ENCODE measurements around the gene MEGF11. TPM values are rescaled to one million over a fixed set of nuclear protein-coding genes. Genes with fewer than 3 reads are reported as not detected.

Gene MEGF11
- total RNA-seq, 1 experiment from 2014 or later, result 0.76 TPM

DNA sequence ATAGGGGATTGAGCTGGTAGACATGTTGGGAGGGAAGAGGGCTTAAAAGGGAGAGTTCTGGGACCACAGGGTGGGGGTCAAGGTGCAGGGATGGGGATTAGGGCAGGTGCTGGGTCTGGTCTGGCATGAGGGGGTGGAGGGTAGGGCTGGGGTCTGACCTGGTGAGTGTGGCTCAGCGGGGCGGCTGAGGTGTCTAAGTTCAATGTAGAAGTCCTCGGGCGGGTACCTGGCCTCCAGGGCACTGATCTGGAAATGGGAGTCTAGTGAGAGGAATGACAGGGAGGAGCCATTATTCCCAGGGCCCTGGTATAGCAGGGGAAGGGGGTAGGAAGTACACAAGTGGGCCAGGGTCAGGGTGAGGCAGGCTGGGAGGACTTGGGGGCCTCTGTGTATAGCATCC, 344.7 kb downstream of the MEGF11 start:
- Histone ChIP-seq H3K27me3 (ENCODE audit: control insufficient read depth, insufficient read depth, low read length) (no peaks in the 10 kb centered on the region), H3K36me3 (replicated peaks; ENCODE audit: control insufficient read depth, insufficient read depth, low read length) (peaks cover 5% of the 10 kb centered on the region), H3K4me3 (ENCODE audit: insufficient read depth, low read depth, low read length) (no peak overlapping the region)
- DNase-seq, result peak; percentile 4

DNA sequence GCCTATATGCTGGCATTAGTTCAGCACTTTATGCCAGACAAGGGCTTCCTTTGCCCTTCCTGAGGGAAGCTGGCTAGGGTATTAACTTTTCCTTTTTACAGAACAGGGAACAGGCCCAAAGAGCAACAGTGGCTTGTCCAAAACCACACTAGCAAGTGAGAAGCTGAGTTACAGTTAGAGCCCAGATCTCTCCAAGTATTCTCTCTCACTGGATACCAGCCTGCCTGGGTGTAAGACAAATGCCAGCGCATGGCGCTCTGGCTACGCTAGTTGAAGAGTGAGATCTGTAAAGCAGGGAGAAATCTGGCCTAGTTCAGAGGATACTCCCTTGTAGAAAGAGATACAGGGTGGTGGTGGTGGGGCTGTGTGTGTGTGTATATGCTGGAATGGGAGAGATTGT, 345.9 kb downstream of the MEGF11 start:
- H3K36me3 ChIP-seq (replicated peaks; ENCODE audit: control insufficient read depth, insufficient read depth, low read length), result peaks cover 5% of the 10 kb centered on the region
- no peaks in the 10 kb centered on the region for H3K27me3 ChIP-seq (ENCODE audit: control insufficient read depth, insufficient read depth, low read length)
- no peak for DNase-seq
- no peak overlapping the region for H3K4me3 ChIP-seq (ENCODE audit: insufficient read depth, low read depth, low read length)

DNA sequence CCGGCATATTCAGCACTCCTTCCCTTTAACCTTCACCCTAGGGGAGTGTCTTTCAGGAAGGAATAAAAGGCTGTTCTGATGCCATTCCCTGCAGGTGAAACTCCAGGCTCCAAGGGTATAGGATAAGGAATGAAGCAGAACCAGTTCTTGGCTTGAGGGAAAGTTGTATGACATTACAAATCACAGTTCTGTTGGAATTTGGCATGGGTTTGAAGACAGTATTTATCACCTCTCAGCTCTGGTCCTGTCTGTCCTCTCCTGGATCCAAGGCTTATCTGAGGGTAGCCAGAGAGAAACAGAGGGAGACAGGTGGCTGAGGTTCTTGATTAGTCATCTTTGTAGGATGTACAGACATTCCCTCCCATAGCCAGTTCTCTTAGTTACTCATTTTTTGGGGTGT, 347.2 kb downstream of the MEGF11 start:
- Histone ChIP-seq H3K36me3 (replicated peaks; ENCODE audit: control insufficient read depth, insufficient read depth, low read length) (peaks cover 5% of the 10 kb centered on the region), H3K27me3 (ENCODE audit: control insufficient read depth, insufficient read depth, low read length) (no peaks in the 10 kb centered on the region)
- peak; percentile 49 for DNase-seq

DNA sequence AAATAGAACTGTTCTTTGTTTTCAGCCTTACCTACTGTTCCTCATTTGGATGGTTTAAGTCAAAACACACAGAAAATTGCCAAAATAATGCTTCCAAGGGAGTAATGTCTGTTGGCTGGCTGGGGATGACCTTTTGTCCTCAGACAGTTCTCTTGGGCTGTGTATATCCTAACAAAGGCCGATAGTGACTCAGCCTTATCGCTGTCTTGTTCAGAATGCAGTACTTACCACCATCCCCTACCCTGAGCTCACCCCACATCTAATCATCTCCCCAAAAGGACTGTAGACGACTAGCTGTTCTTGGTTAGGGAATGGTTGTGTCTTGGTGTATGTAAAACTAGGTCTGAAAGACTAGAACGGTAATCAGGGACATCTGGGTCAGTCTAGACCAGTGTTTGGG, 349.2 kb downstream of the MEGF11 start:
- H3K4me3 ChIP-seq (ENCODE audit: insufficient read depth, low read depth, low read length), result no peak overlapping the region
- H3K27me3 ChIP-seq (ENCODE audit: control insufficient read depth, insufficient read depth, low read length), result no peaks in the 10 kb centered on the region
- peaks cover 9% of the 10 kb centered on the region for H3K36me3 ChIP-seq (replicated peaks; ENCODE audit: control insufficient read depth, insufficient read depth, low read length)
- DNase-seq, result no peak

More for the DNA sequence above, 347.2 kb downstream of the MEGF11 start:
- no peak overlapping the region for H3K4me3 ChIP-seq (ENCODE audit: insufficient read depth, low read depth, low read length)

DNA sequence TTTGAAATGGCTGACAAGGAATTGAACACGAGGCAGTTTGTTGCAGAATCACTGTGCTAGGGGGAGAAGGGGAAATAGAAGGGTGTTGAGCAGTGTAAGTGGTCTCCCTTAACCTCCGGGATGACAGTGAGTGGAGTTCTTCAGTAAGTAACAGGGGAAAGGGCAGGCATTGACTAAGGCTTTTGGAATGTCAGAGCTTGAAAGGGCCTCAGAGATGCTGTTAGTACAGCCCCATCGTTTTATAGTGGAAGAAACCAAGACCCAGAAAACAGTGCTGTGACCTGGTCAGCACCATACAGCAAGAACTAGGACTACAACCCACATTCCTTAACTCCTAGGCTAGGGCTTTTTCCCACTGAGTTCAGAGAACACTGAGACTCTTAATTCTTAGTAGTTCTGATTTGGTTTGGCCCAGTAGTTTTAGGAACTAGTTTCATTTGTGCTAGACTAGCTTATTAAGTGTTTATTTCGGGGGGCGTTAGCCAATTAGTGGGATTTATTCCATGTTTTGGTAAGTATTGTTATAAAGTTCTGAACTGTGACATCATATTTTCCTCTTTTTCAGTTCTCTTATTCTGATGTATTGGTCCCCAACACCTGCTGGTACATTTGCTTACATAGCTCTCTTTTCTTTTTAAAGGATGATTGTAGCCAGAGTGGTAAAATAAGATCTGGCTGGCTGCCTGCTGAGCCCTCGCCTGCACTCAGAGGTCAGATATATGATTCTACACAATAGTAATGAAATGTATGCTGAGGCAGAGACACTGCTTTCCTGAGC, 350.1 kb downstream of the MEGF11 start:
- H3K36me3 ChIP-seq (replicated peaks; ENCODE audit: control insufficient read depth, insufficient read depth, low read length), result peaks cover 9% of the 10 kb centered on the region
- H3K4me3 ChIP-seq (ENCODE audit: insufficient read depth, low read depth, low read length), result no peak overlapping the region
- peak; percentile 12 for DNase-seq
- H3K27me3 ChIP-seq (ENCODE audit: control insufficient read depth, insufficient read depth, low read length), result no peaks in the 10 kb centered on the region

DNA sequence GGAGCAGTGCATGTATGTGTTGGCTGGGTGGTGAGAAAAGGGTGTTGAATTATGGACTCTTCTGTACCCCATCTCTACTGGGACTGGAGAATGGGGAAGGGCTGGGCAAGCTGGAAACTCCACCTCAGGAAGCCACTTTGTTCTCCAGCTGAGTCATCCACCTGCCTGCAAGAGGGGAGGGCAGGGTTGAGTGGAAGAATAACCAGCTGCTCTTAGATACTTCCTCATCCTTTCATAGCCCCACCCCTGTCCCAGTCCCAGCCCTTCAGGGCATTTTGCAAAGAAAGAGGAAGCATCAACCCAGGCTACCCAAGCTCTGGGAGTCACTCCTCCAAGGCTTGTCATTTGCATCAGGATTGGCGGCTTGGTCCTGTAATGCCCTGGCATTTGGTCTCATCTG, 351.2 kb downstream of the MEGF11 start:
- Histone ChIP-seq H3K27me3 (ENCODE audit: control insufficient read depth, insufficient read depth, low read length) (no peaks in the 10 kb centered on the region), H3K36me3 (replicated peaks; ENCODE audit: control insufficient read depth, insufficient read depth, low read length) (peaks cover 7% of the 10 kb centered on the region)
- peak; percentile 63 for DNase-seq

DNA sequence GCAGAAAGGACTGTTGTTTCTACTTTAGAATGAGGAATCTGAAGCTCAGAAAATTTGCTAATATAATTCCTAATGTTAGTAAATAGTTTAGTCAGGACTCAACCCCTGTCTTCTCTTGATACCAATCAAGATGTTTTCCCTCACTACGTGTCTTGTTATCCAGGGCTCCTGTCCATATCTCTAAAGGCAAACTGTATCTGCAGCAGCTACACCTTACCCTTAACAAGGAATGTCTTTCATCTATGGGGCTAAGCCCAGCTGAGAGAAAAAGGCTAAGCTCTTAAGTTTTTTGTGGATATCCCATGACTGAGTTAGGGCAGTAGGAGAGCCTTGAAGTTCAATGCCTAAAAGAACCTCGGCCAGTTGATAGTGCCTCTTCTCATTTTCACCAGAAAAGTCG, 351.7 kb downstream of the MEGF11 start:
- Histone ChIP-seq H3K4me3 (ENCODE audit: insufficient read depth, low read depth, low read length) (no peak overlapping the region), H3K27me3 (ENCODE audit: control insufficient read depth, insufficient read depth, low read length) (no peaks in the 10 kb centered on the region), H3K36me3 (replicated peaks; ENCODE audit: control insufficient read depth, insufficient read depth, low read length) (peaks cover 7% of the 10 kb centered on the region)
- DNase-seq, result no peak

More for the DNA sequence above, 351.2 kb downstream of the MEGF11 start:
- H3K4me3 ChIP-seq (ENCODE audit: insufficient read depth, low read depth, low read length), result no peak overlapping the region

DNA sequence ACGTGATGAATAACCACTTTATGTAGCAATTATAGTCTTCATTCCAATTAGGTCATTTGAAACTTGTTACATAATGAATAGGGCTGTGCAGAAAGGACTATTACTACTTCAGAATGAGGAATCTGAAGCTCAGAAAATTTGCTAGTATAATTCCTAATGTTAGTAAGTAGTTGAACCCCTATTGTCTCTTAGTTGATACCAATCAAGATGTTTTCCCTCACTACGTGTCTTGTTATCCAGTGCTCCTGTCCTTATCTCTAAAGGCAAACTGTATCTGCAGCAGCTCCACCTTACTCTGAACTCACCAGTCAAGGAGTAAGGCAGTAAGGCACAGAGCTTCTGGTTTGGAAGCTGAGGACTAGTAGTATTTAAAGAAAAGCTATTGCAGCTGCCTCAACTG, 352.2 kb downstream of the MEGF11 start:
- DNase-seq, result no peak
- Histone ChIP-seq H3K4me3 (ENCODE audit: insufficient read depth, low read depth, low read length) (no peak overlapping the region), H3K27me3 (ENCODE audit: control insufficient read depth, insufficient read depth, low read length) (no peaks in the 10 kb centered on the region), H3K36me3 (replicated peaks; ENCODE audit: control insufficient read depth, insufficient read depth, low read length) (peaks cover 7% of the 10 kb centered on the region)

DNA sequence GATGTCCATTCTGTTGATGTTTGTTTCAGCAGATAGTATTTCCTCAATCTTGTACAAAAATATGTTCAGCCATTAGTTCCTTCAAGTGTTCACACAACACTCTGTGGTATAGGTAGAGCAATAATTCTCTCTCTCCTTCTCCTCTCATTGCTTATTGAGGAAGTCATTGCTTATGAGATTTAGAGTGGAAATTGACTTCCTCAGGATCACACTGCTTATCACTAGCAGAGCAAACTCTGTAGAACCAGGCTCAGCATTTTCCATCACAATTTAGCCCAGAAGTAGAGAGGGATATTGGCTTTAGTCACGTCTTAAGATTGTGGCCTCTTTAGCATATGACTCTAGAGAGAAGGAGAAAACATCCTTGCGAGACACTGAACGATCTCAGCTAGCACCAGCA, 353.1 kb downstream of the MEGF11 start:
- no peaks in the 10 kb centered on the region for H3K27me3 ChIP-seq (ENCODE audit: control insufficient read depth, insufficient read depth, low read length)
- peaks cover 10% of the 10 kb centered on the region for H3K36me3 ChIP-seq (replicated peaks; ENCODE audit: control insufficient read depth, insufficient read depth, low read length)
- no peak for DNase-seq
- H3K4me3 ChIP-seq (ENCODE audit: insufficient read depth, low read depth, low read length), result no peak overlapping the region

DNA sequence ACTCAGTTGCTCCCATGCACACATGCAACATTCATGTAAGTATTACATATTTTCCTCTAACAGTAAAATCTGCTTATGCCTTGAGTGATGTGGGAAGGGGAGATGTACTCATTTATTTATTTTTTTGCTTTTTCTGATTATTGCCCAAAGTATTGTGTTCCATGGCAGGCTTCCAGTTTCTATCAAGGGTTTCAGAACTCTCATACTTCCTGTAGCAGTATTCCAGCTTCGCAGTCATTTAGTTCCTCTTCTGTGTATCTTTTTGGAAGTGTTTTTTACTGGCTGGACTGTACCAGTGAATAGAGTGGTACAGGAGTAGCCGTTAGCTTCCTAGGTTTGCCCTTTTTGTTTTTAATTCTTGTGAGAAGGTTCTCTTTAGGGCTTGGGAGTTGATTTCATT, 357.3 kb downstream of the MEGF11 start:
- Histone ChIP-seq H3K36me3 (replicated peaks; ENCODE audit: control insufficient read depth, insufficient read depth, low read length) (peaks cover 8% of the 10 kb centered on the region), H3K27me3 (ENCODE audit: control insufficient read depth, insufficient read depth, low read length) (no peaks in the 10 kb centered on the region), H3K4me3 (ENCODE audit: insufficient read depth, low read depth, low read length) (no peak overlapping the region)

DNA sequence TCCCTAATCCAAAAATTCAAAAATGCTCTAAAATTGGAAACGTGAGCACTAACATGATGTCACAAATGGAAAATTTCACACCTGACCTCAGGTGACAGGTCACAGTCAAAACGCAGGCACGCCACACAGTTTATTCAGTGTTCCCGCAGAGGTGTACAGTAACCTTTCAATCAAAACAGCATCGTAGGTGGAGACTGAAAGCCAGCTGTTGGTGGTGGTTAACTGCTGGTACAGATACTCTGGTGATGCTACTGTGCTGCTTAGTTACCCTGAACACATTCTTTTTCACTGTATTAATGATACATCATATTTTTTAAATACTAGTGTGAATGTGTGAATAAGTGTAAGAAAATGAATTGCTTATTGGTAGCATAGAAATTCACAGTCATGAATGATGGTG, 360.5 kb downstream of the MEGF11 start:
- no peak for DNase-seq
- Histone ChIP-seq H3K36me3 (replicated peaks; ENCODE audit: control insufficient read depth, insufficient read depth, low read length) (peaks cover 6% of the 10 kb centered on the region), H3K4me3 (ENCODE audit: insufficient read depth, low read depth, low read length) (no peak overlapping the region)

More for the DNA sequence above, 357.3 kb downstream of the MEGF11 start:
- DNase-seq, result no peak

DNA sequence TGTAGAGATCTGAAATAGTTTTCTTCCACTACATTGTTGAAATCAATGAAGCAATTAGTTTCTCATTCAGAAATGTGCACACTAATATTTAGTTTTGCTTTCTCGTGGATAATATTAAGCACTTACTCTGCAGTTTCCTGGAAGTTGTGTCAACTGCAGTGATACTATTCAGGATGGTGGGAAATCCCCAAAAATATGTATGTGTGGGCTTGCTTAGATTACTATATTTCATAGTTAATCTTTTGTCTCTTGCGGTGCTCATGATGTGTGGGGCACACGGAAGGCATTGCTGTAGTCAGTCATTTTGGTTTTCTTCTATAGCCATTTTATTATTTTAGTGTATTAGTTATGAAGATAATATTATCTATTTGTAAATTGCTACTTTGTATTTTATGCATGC, 364.6 kb downstream of the MEGF11 start:
- no peak overlapping the region for H3K4me3 ChIP-seq (ENCODE audit: insufficient read depth, low read depth, low read length)
- H3K36me3 ChIP-seq (replicated peaks; ENCODE audit: control insufficient read depth, insufficient read depth, low read length), result peaks cover 6% of the 10 kb centered on the region
- H3K27me3 ChIP-seq (ENCODE audit: control insufficient read depth, insufficient read depth, low read length), result no peaks in the 10 kb centered on the region
- DNase-seq, result no peak

More for the DNA sequence above, 360.5 kb downstream of the MEGF11 start:
- no peaks in the 10 kb centered on the region for H3K27me3 ChIP-seq (ENCODE audit: control insufficient read depth, insufficient read depth, low read length)

DNA sequence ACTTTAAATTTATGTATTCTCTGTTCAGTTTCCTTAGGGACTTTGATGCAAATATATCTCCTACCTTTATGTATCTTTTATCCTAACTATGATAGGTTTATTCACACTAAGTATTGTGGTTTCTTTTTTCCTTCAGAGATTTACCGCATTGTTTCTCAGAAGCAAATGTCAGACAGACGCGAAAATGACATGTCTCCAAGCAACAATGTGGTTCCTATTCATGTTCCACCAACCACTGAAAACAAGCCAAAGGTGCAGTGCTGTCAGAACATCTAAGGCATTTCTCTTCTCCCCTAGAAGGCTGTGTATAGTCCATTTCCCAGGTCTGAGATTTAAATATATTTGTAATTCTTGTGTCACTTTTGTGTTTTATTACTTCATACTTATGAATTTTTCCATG, 366.0 kb downstream of the MEGF11 start:
- peaks cover 4% of the 10 kb centered on the region for H3K36me3 ChIP-seq (replicated peaks; ENCODE audit: control insufficient read depth, insufficient read depth, low read length)
- no peaks in the 10 kb centered on the region for H3K27me3 ChIP-seq (ENCODE audit: control insufficient read depth, insufficient read depth, low read length)
- H3K4me3 ChIP-seq (ENCODE audit: insufficient read depth, low read depth, low read length), result no peak overlapping the region
- DNase-seq, result no peak

DNA sequence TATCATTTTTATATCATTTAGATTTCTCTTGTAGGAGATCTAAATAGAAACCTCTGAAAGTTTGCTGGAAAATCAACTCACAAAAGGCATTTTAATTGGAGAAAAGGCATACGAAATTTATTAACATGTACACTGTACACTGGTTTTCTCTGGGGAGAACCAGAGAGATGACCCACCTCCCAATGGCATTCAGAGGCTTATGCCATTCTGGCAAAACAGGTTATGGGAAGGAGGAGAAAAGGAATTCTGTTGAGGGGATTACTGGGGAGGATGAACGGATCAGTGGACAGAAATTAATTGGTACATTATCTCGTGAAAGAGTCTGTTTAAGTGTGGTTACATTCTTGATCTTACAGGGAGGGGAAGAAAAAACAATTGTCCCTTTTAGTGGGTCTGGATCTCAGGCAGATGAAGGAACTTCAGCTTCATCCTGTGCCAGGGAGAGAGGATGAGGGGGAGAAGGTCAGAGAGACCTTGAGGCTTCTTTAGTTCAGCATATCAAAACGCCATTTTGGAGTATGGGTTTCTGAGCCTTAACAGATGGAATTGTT, 367.8 kb downstream of the MEGF11 start:
- Histone ChIP-seq H3K27me3 (ENCODE audit: control insufficient read depth, insufficient read depth, low read length) (no peaks in the 10 kb centered on the region), H3K36me3 (replicated peaks; ENCODE audit: control insufficient read depth, insufficient read depth, low read length) (peaks cover 4% of the 10 kb centered on the region), H3K4me3 (ENCODE audit: insufficient read depth, low read depth, low read length) (no peak overlapping the region)
- DNase-seq, result no peak

DNA sequence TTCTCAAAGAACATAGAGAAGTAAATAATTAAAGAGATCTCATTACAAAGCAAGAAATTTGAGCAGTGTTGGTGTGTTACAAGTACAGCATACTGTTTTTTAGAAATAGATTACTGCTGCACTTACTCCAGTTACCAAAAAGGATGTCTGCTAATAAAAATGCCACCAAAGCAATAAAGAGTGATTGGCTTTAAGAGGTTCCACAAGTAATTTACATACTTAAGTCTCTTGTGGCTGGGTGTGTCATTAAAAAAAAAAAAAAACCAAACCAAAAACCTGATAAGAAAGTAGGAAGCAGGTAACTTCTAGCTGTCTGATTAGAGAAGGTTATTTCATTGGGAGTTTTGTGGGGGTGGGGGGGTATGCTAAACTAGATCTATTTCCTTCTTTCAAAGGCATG, 369.0 kb downstream of the MEGF11 start:
- Histone ChIP-seq H3K36me3 (replicated peaks; ENCODE audit: control insufficient read depth, insufficient read depth, low read length) (peaks cover 6% of the 10 kb centered on the region), H3K4me3 (ENCODE audit: insufficient read depth, low read depth, low read length) (no peak overlapping the region), H3K27me3 (ENCODE audit: control insufficient read depth, insufficient read depth, low read length) (no peaks in the 10 kb centered on the region)
- DNase-seq, result no peak
